B cell (primary cell): ENCODE results near the gene TMC8. TPM values are rescaled to one million over a fixed set of nuclear protein-coding genes. Genes with fewer than 3 reads are reported as not detected.
A peak's percentile ranks its signal among the peaks of the same experiment; 100 is the strongest.

ENCODE experiments used
- ATAC-seq: fragments of 200-7000 bp; cut with Tn5 transposase; one replicate; pipeline ENCODE4 v1.10.0; 2021; ENCODE audit warnings: low read depth, mild to moderate bottlenecking, moderate number of reproducible peaks, moderate library complexity
- CTCF ChIA-PET: fragments of 350-600 bp; sonication (Branson Sonifier 250); formaldehyde crosslinking; loops from one replicate; lab custom pipeline; 2021; ENCODE audit warnings: antibody characterized with exemption, inconsistent platforms; lab: Charles Lee
- POLR2A ChIA-PET: fragments of 350-600 bp; sonication (Branson Sonifier 250); formaldehyde crosslinking; loops from one replicate; lab custom pipeline; 2021; ENCODE audit warnings: antibody characterized with exemption; lab: Charles Lee
- DNase-seq: peaks from one replicate; pipeline ENCODE4 v3.0.0; 2013
- H2AFZ ChIP-seq: 2 replicates; pipeline ENCODE4 v1.6.1; 2012; ENCODE audit warnings: mild to moderate bottlenecking, low read depth, low read length; ENCODE audit not compliant: insufficient read depth, poor library complexity, severe bottlenecking
- H3K27ac ChIP-seq, 2 donors: 1 replicate in 1 of 2; 2 replicates in 1 of 2; pipeline ENCODE4 v1.5.1; 2012 to 2013; ENCODE audit warnings: low read length in 2 of 2, mild to moderate bottlenecking in 2 of 2, moderate library complexity in 1 of 2
- H3K27me3 ChIP-seq, 4 experiments: fragments of 200-600 bp in 1 of 4; sonication (generic) in 1 of 4; replicated peaks in 1 of 4; 1 replicate in 2 of 4; 2 replicates in 2 of 4; pipeline versions ENCODE4 v1.6.1 to v1.7.0; 2013 to 2016; ENCODE audit warnings: low read length in 3 of 4, mild to moderate bottlenecking in 2 of 4, mixed read lengths in 1 of 4, moderate library complexity in 1 of 4; ENCODE audit not compliant: insufficient read depth in 4 of 4, control insufficient read depth in 3 of 4; ENCODE audit errors: control extremely low read depth in 1 of 4
- H3K36me3 ChIP-seq, 2 experiments: replicated peaks in 1 of 2; 1 replicate in 1 of 2; 2 replicates in 1 of 2; pipeline versions ENCODE4 v1.6.1 to v1.7.1; 2013; ENCODE audit warnings: low read length in 1 of 2; ENCODE audit not compliant: insufficient read depth in 2 of 2, control insufficient read depth in 1 of 2; ENCODE audit errors: control extremely low read depth in 1 of 2, extremely low read depth in 1 of 2
- H3K4me1 ChIP-seq, 2 donors: fragments of 200-600 bp in 1 of 2; sonication (generic) in 1 of 2; 1 replicate in 1 of 2; 2 replicates in 1 of 2; pipeline versions ENCODE4 v1.5.1 to v1.6.1; 2013 to 2017; ENCODE audit warnings: low read length in 2 of 2; ENCODE audit not compliant: control insufficient read depth in 2 of 2, insufficient read depth in 2 of 2
- H3K4me2 ChIP-seq: replicated peaks from 2 replicates; pipeline ENCODE3; 2012; ENCODE audit warnings: mild to moderate bottlenecking, low read depth, low read length; ENCODE audit not compliant: poor library complexity, severe bottlenecking
- H3K4me3 ChIP-seq, 5 experiments: fragments of 200-600 bp in 1 of 5; sonication (generic) in 1 of 5; 1 replicate in 3 of 5; 2 replicates in 2 of 5; pipeline versions ENCODE4 v1.5.1 to v1.7.0; 2011 to 2016; ENCODE audit warnings: low read length in 4 of 5, mild to moderate bottlenecking in 4 of 5, low read depth in 2 of 5, control low read depth in 1 of 5, moderate library complexity in 1 of 5; ENCODE audit not compliant: insufficient read depth in 1 of 5; ENCODE audit errors: control extremely low read depth in 1 of 5, extremely low read depth in 1 of 5
- H3K79me2 ChIP-seq: fragments of 200-600 bp; sonication (generic); one replicate; pipeline ENCODE4 v1.6.0; 2016; ENCODE audit warnings: low read length; ENCODE audit not compliant: control insufficient read depth, insufficient read depth
- H3K9ac ChIP-seq: fragments of 200-600 bp; sonication (generic); 2 replicates; pipeline ENCODE4 v1.6.1; 2017; ENCODE audit warnings: mild to moderate bottlenecking, low read length, moderate library complexity
- H3K9me3 ChIP-seq, 3 donors: one replicate each; pipeline versions ENCODE4 v1.6.1 to v1.7.1; 2013; ENCODE audit warnings: low read length in 2 of 3; ENCODE audit not compliant: control insufficient read depth in 2 of 3, insufficient read depth in 1 of 3; ENCODE audit errors: control extremely low read depth in 1 of 3
- H4K20me1 ChIP-seq: 2 replicates; pipeline ENCODE4 v1.6.0; 2012; ENCODE audit warnings: mild to moderate bottlenecking, low read length; ENCODE audit not compliant: insufficient read depth, control insufficient read depth, poor library complexity, severe bottlenecking
- H3K27ac Mint-ChIP-seq: one replicate; pipeline ENCODE4 v1.8.0; 2021; ENCODE audit warnings: mixed read lengths
- H3K27me3 Mint-ChIP-seq: one replicate; pipeline ENCODE4 v1.8.0; 2021; ENCODE audit warnings: mixed read lengths
- H3K4me1 Mint-ChIP-seq: one replicate; pipeline ENCODE4 v1.8.0; 2021; ENCODE audit warnings: mixed read lengths
- H3K4me3 Mint-ChIP-seq: one replicate; pipeline ENCODE4 v1.8.0; 2021; ENCODE audit warnings: mixed read lengths
- H3K9me3 Mint-ChIP-seq: one replicate; pipeline ENCODE4 v1.8.0; 2022; ENCODE audit warnings: mixed read lengths; ENCODE audit not compliant: insufficient read depth
- CTCF ChIP-seq: fragments of 200-600 bp; IDR thresholded peaks from one replicate; pipeline ENCODE4 v1.8.0; 2022; ENCODE audit warnings: antibody characterized with exemption, mild to moderate bottlenecking
- EZH2 ChIP-seq: IDR thresholded peaks from 2 replicates; pipeline ENCODE4 v1.6.1; 2012; ENCODE audit warnings: borderline replicate concordance, low read depth, mild to moderate bottlenecking, moderate library complexity, low read length; ENCODE audit not compliant: insufficient read depth, poor library complexity, severe bottlenecking
- WGBS: methylation state at CpG from one replicate; pipeline ENCODE4 v1.1.5; 2013; ENCODE audit warnings: missing lambda C conversion rate; ENCODE audit not compliant: insufficient coverage; 5-methylcytosine and 5-hydroxymethylcytosine counted together
- intact Hi-C: fragments of 100-400 bp; cut with micrococcal nuclease; formaldehyde crosslinking; loops from one replicate; pipeline ENCODE4 v1.10.0; 2022
- polyA plus RNA-seq: library from polyadenylated mRNA; depleted of rRNA; stranded (reverse); fragments of >200 nt; gene quantifications from 2 replicates; pipeline ENCODE4 v1.2.3, GENCODE V29; 2012
- total RNA-seq, 2 donors: library from RNA; stranded (reverse); fragments of 120-200 nt in 1 of 2; gene quantifications; 1 replicate in 1 of 2; 2 replicates in 1 of 2; pipeline versions ENCODE4 v1.2.3 to v1.2.4, GENCODE V29; 2013 to 2022

TMC8 gene
- total and polyA plus RNA-seq, 2 donors (not counting 1 experiment from before 2014, with no cell fraction given), result 235 to 352 TPM

DNA sequence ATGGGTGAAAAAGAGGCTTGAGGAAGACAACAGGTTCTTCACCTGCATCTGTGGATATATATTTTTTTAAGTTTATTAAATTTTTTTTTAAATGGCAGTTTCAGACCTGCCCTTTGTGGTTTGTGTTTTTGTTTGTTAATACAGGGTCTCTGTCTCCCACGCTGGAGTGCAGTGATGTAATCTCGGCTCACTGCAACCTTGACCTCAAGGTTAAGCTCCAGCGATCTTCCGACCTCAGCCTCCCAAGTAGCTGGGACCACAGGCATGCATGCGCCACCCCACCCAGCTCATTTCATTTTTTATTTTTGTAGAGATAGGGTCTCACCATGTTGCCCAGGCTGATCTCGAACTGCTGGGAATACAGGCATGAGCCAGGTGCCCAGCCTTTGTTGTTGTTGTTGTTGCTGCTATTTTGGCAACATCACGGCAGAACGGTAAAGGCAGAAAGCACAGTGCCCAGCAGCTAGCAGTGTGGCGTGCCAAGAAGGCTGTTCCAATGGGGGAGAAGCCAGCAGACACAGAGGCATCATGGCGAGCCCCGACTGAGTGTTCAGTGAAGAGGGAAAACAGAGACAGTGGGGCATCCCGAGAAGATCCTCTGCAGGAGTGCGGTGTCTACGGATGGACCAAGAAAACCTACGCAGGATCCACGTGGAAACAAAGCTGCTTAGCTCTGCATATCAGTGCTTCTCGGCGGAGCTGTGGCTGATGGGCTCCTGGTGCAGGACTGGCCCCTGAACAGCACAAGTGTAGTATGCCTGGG is 21.7 kb upstream of the TMC8 start:
- intact Hi-C loops, result no loop called here
- no peak for ATAC-seq
- no peak overlapping the region for H3K27ac ChIP-seq
- peaks cover 18% of the 10 kb centered on the region for H3K4me1 Mint-ChIP-seq
- WGBS, result 94% methylated on average over 15 of the region's 18 CpGs
- no peaks in the 10 kb centered on the region for H3K9me3 ChIP-seq
- CTCF ChIA-PET, result interaction anchor here (2.4 to 10.9 kb wide), 2 partner anchors 68 to 142 kb away, joined by 5 to 142 read pairs; no protein-coding TSS in a partner anchor
- peaks cover 2 to 73% of the 10 kb centered on the region in 2 experiments for H3K36me3 ChIP-seq
- no peak overlapping the region for H3K4me3 ChIP-seq
- H3K27me3 ChIP-seq, result no peaks in the 10 kb centered on the region
- H3K9ac ChIP-seq, result no peak overlapping the region
- H3K4me3 Mint-ChIP-seq, result no peak overlapping the region
- peak overlapping the region; percentile 26 for H3K27ac Mint-ChIP-seq
- H3K4me2 ChIP-seq, result no peak overlapping the region
- POLR2A ChIA-PET, result no interaction called here
- H3K9me3 Mint-ChIP-seq, result no peaks in the 10 kb centered on the region
- TF ChIP-seq CTCF, result no peak
- no peak for TF ChIP-seq EZH2
- no peak for DNase-seq
- H3K4me1 ChIP-seq, result peaks cover 12 to 18% of the 10 kb centered on the region in 2 donors
- peaks cover 68% of the 10 kb centered on the region for H4K20me1 ChIP-seq
- H3K79me2 ChIP-seq, result peaks cover 6% of the 10 kb centered on the region
- H2AFZ ChIP-seq, result no peak overlapping the region
- no peaks in the 10 kb centered on the region for H3K27me3 Mint-ChIP-seq

- H3K4me3 Mint-ChIP-seq, result no peak overlapping the region
- no peak for TF ChIP-seq EZH2
- TF ChIP-seq CTCF, result no peak
- H3K27ac ChIP-seq, result no peak overlapping the region
- H3K4me3 ChIP-seq, result no peak overlapping the region
- H3K4me2 ChIP-seq, result no peak overlapping the region
- H3K27ac Mint-ChIP-seq, result no peak overlapping the region
- H3K4me1 ChIP-seq, result peaks cover 12 to 22% of the 10 kb centered on the region in 2 donors
- WGBS, result 97% methylated on average over 9 of the region's 9 CpGs
- H4K20me1 ChIP-seq, result peaks cover 72% of the 10 kb centered on the region
- ChIA-PET POLR2A (no interaction called here), CTCF (interaction anchor here (10.9 kb wide), 1 partner anchor 68 kb away, joined by 142 read pairs; no protein-coding TSS in a partner anchor)
- H3K79me2 ChIP-seq, result peaks cover 6% of the 10 kb centered on the region
- no peak overlapping the region for H3K9ac ChIP-seq
- no peak for ATAC-seq
- peaks cover 0 to 73% of the 10 kb centered on the region in 2 experiments for H3K36me3 ChIP-seq
- intact Hi-C loops, result no loop called here
- no peaks in the 10 kb centered on the region for H3K9me3 ChIP-seq
- H2AFZ ChIP-seq, result no peak overlapping the region
- peaks cover 23% of the 10 kb centered on the region for H3K4me1 Mint-ChIP-seq
- no peaks in the 10 kb centered on the region for H3K27me3 ChIP-seq
- no peak for DNase-seq
- no peaks in the 10 kb centered on the region for H3K9me3 Mint-ChIP-seq
- H3K27me3 Mint-ChIP-seq, result no peaks in the 10 kb centered on the region
Observed at GRCh38 chr17:78109489-78109761, 21.1 kb upstream of the TMC8 start.
